AG09309 (cell line): ENCODE measurements around the gene DAAM1.

Source experiments
- DNase-seq: peaks from one replicate; pipeline ENCODE4 v3.0.0-alpha.2; 2010; ENCODE audit warnings: low read depth
- H3K4me3 ChIP-seq: 2 replicates; pipeline ENCODE4 v1.5.1; 2011; ENCODE audit warnings: mild to moderate bottlenecking, low read depth, low read length, moderate library complexity; ENCODE audit not compliant: control insufficient read depth
- TF ChIP-seq, protein P1 (sequence below): IDR thresholded peaks from 2 replicates; pipeline ENCODE4 v1.5.1; 2011; ENCODE audit warnings: mild to moderate bottlenecking, low read depth, low read length, inconsistent platforms; ENCODE audit not compliant: insufficient read depth, control insufficient read depth; ENCODE audit errors: missing control alignments

Gene DAAM1

DNA sequence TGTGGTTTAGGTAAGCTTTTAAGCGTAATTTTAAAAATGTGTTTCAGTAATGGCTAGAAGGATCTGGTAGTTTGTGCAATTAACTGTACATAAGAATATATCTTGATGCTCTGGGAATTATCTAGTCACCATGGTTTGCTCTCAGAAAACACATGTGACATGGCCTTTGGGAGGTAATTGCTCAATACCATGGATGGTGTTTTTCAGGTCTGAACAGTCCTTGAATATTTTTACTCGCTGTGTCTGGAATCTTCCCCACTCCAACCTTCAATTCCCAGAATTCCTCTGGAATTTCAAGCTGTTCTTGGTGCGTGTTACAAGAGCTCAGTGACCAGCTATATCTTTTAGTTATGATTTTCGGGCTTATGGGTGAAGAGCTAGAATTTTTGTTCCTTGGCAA, 85.3 kb downstream of the DAAM1 start:
- no peak overlapping the region for H3K4me3 ChIP-seq
- TF ChIP-seq, protein P1, sequence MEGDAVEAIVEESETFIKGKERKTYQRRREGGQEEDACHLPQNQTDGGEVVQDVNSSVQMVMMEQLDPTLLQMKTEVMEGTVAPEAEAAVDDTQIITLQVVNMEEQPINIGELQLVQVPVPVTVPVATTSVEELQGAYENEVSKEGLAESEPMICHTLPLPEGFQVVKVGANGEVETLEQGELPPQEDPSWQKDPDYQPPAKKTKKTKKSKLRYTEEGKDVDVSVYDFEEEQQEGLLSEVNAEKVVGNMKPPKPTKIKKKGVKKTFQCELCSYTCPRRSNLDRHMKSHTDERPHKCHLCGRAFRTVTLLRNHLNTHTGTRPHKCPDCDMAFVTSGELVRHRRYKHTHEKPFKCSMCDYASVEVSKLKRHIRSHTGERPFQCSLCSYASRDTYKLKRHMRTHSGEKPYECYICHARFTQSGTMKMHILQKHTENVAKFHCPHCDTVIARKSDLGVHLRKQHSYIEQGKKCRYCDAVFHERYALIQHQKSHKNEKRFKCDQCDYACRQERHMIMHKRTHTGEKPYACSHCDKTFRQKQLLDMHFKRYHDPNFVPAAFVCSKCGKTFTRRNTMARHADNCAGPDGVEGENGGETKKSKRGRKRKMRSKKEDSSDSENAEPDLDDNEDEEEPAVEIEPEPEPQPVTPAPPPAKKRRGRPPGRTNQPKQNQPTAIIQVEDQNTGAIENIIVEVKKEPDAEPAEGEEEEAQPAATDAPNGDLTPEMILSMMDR = no peak
- no peak for DNase-seq

DNA sequence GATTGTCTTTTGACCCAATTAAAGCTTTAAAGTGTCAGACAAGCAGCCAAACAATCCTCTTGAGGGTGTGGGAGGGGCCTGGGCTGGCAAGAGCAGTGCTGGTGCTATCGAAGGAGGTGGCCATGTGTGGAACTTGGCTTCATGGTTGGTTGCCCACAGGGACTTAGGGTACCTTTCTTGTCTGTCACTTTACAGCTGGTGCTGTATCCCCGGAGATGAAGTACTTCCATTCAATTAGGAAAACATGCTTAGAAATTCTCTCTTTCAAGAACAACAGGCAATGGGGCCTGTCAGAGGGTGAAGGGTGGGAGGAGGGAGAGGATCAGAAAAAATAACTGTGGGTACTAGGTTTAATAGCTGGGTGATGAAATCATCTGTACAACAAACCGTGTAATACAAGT, 86.5 kb downstream of the DAAM1 start:
- TF ChIP-seq, protein P1 = no peak
- no peak overlapping the region for H3K4me3 ChIP-seq
- no peak for DNase-seq

DNA sequence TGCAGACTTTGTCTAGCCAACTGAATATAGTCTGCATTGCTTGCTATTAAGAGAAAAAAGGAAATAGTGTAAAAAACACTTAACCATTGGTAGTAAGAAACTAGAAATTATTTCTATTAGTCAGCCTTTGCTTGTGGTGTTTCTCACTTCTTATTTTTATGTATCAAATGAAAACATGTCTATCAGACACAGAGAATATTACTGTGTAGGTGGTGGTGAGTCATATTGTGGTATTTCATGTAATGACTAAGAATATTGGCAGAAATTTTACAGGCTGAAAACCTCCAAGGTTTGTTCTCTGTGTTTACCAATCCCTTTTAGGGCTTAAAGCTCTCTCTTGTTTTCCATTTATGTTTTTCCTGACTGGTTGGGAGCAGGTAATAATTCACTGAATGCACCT, 87.2 kb downstream of the DAAM1 start:
- no peak for DNase-seq
- H3K4me3 ChIP-seq = no peak overlapping the region
- TF ChIP-seq, protein P1 = no peak

DNA sequence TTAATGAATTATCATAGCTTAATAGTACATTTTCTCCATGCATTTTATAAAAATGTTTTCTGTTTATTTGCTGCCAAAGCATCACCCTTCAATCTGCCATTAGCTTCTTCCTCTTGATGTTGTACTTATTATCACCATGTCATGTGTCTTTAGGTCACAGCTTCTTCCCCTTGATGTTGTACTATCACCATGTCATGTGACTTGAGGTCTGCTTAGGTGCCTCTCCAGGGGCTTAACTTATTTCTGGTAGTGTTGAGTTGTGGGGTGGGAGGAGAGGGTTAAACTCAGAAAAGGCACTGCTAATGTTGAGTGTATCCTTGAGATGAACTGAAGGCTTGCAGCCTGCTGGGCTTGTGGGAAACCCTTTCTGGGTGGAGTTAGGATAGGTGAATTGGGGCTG, 87.8 kb downstream of the DAAM1 start:
- H3K4me3 ChIP-seq = no peak overlapping the region
- TF ChIP-seq, protein P1 = no peak
- no peak for DNase-seq

DNA sequence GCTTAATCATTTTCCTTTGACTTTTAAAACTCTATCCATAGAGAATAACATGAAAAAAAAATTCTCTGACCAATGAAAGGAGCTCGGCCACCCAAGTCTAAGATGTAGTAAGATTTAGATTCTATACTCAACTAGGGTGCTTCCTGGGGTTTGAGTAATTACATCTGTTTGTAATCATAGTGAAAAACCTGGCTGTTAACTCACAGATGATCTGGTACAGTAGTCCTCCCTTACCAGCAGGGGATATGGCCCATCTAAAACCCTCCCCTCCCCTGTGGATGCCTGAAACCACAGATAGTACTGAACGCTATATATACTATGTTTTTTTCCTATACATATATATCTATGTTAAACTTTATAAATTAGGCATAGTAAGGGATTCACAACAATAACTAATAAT, 89.2 kb downstream of the DAAM1 start:
- no peak overlapping the region for H3K4me3 ChIP-seq
- TF ChIP-seq, protein P1 = no peak
- no peak for DNase-seq

DNA sequence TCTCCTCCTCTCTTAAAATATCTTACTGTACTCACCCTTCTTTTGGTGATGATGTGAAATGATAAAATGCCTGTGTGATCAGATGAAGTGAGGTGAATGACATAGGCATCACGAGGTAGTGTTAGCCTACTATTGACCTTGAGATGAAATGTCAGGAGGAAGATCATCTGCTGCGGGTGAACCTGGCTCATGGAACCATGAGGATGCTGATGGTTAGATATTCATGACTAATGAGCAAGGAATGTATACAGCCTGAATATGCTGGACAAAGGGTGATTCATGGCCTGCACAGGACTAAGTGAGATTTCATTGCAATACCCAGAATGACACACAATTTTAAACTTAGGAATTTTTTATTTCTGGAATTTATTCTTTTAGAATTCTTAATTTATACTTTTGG, 89.6 kb downstream of the DAAM1 start:
- no peak overlapping the region for H3K4me3 ChIP-seq
- DNase-seq = no peak
- TF ChIP-seq, protein P1 = no peak

DNA sequence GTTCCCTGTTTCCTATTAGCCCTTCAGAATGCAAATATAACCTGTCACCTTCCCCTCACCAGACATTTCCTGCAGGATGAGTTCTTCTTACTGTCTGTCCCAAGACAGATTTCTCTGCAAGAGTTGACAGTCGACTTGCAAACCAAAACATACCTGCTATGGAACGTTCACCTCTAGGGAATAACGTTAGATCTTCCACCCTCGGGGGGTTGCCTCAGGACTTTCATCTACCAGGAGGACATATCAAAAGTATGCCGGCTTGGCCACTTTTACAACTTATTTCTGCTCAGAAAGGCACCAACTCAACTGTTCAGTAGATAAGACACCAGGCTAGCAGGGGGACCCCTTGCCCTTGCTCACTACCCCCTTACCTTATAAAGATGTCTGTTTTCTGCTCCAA, 92.5 kb downstream of the DAAM1 start:
- DNase-seq = no peak
- TF ChIP-seq, protein P1 = no peak
- no peak overlapping the region for H3K4me3 ChIP-seq
